Vagina (tissue), 2 donors: ENCODE measurements around the gene ZNF407. TPM values are rescaled to one million over a fixed set of nuclear protein-coding genes. Genes with fewer than 3 reads are reported as not detected.

Experiments
- DNase-seq, 2 donors: peaks; one replicate each; pipeline ENCODE4 v3.0.0-alpha.2; 2017; ENCODE audit errors: extremely low spot score in 2 of 2
- H3K27ac ChIP-seq: fragments of 200-600 bp; sonication (generic); one replicate; pipeline ENCODE4 v1.5.1; 2019
- H3K27me3 ChIP-seq: fragments of 200-600 bp; sonication (generic); one replicate; pipeline ENCODE4 v1.5.1; 2019
- H3K36me3 ChIP-seq, 2 donors: fragments of 200-600 bp; sonication (generic); one replicate each; pipeline ENCODE4 v1.5.1; 2017 to 2019
- H3K4me1 ChIP-seq: fragments of 200-600 bp; sonication (generic); one replicate; pipeline ENCODE4 v1.5.1; 2019
- H3K4me3 ChIP-seq, 2 donors: fragments of 200-600 bp; sonication (generic); 1 replicate in 1 of 2; 2 replicates in 1 of 2; pipeline ENCODE4 v1.5.1; 2016 to 2019
- H3K9me3 ChIP-seq: fragments of 200-600 bp; sonication (generic); one replicate; pipeline ENCODE4 v1.5.1; 2019
- POLR2A ChIP-seq, 2 donors: fragments of 450-650 bp; IDR thresholded peaks; one replicate each; pipeline ENCODE4 v1.6.1; 2017; ENCODE audit warnings: antibody characterized with exemption in 2 of 2, mild to moderate bottlenecking in 2 of 2, moderate library complexity in 2 of 2
- POLR2AphosphoS5 ChIP-seq, 2 donors: sonication (generic); formaldehyde crosslinking; IDR thresholded peaks; one replicate each; pipeline ENCODE4 v1.9.0; 2017; ENCODE audit warnings: antibody characterized with exemption in 2 of 2, mild to moderate bottlenecking in 2 of 2, low read depth in 1 of 2; ENCODE audit not compliant: insufficient read depth in 1 of 2
- intact Hi-C: fragments of 100-400 bp; cut with DNase I; formaldehyde crosslinking; loops from one replicate; pipeline ENCODE4 v1.15.1; 2023
- total RNA-seq: library from RNA; depleted of rRNA; stranded (reverse); fragments of >200 nt; gene quantifications from one replicate; pipeline ENCODE4 v1.2.3, GENCODE V29; 2016
- TF ChIP-seq, protein P1 (sequence below), 3 experiments: fragments of 450-650 bp in 2 of 3; fragments of 200-600 bp in 1 of 3; sonication (generic) in 1 of 3; IDR thresholded peaks; one replicate each; pipeline ENCODE4 v1.5.1; 2017 to 2019; ENCODE audit warnings: antibody characterized with exemption in 3 of 3, mild to moderate bottlenecking in 2 of 3, moderate library complexity in 2 of 3

The ZNF407 gene
- total RNA-seq, 1 donor from 2014 or later: 15.5 TPM

GRCh38 chr18:75070625-75071483 lies 473.2 kb downstream of the ZNF407 start:
- Histone ChIP-seq H3K4me1 (peaks cover 17% of the 10 kb centered on the region), H3K4me3 (peak overlapping the region in 1 of 2 donors; percentile 4), H3K27me3 (no peaks in the 10 kb centered on the region), H3K9me3 (no peaks in the 10 kb centered on the region), H3K36me3 (no peaks in the 10 kb centered on the region), H3K27ac (peak overlapping the region; percentile 56)
- intact Hi-C loops: no loop called here
- peak; percentile 89 to 96 for DNase-seq
- peak; percentile 31 to 82 for TF ChIP-seq POLR2AphosphoS5 (IDR thresholded peaks at IDR 0.05; ENCODE audit: insufficient read depth in 1 of 2, low read depth in 1 of 2)
- no peak for TF ChIP-seq POLR2A (IDR thresholded peaks at IDR 0.05)

DNA sequence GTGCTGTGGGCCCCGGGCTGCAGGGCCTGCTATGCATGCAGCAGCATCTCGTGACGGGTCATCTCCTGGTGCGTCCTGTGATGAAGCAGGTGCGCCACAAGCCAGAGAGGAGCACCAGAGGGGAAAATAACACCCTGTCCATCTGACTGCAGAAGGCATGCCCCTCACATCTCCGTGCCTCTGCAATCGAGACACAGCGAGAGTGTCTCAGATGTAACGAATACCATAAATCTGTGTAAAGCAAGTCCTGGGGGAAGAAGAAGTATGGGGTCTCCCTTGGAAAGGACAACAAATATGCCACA lies 473.8 kb downstream of the ZNF407 start:
- Histone ChIP-seq H3K4me3 (no peak overlapping the region), H3K27me3 (no peaks in the 10 kb centered on the region), H3K9me3 (no peaks in the 10 kb centered on the region), H3K4me1 (peaks cover 17% of the 10 kb centered on the region), H3K36me3 (no peaks in the 10 kb centered on the region), H3K27ac (no peak overlapping the region)
- DNase-seq: peak; percentile 86 to 95
- no peak for TF ChIP-seq POLR2AphosphoS5 (IDR thresholded peaks at IDR 0.05; ENCODE audit: insufficient read depth in 1 of 2, low read depth in 1 of 2)
- no peak for TF ChIP-seq POLR2A (IDR thresholded peaks at IDR 0.05)
- TF ChIP-seq, protein P1, sequence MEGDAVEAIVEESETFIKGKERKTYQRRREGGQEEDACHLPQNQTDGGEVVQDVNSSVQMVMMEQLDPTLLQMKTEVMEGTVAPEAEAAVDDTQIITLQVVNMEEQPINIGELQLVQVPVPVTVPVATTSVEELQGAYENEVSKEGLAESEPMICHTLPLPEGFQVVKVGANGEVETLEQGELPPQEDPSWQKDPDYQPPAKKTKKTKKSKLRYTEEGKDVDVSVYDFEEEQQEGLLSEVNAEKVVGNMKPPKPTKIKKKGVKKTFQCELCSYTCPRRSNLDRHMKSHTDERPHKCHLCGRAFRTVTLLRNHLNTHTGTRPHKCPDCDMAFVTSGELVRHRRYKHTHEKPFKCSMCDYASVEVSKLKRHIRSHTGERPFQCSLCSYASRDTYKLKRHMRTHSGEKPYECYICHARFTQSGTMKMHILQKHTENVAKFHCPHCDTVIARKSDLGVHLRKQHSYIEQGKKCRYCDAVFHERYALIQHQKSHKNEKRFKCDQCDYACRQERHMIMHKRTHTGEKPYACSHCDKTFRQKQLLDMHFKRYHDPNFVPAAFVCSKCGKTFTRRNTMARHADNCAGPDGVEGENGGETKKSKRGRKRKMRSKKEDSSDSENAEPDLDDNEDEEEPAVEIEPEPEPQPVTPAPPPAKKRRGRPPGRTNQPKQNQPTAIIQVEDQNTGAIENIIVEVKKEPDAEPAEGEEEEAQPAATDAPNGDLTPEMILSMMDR (IDR thresholded peaks at IDR 0.05): no peak
- intact Hi-C loops: no loop called here

DNA sequence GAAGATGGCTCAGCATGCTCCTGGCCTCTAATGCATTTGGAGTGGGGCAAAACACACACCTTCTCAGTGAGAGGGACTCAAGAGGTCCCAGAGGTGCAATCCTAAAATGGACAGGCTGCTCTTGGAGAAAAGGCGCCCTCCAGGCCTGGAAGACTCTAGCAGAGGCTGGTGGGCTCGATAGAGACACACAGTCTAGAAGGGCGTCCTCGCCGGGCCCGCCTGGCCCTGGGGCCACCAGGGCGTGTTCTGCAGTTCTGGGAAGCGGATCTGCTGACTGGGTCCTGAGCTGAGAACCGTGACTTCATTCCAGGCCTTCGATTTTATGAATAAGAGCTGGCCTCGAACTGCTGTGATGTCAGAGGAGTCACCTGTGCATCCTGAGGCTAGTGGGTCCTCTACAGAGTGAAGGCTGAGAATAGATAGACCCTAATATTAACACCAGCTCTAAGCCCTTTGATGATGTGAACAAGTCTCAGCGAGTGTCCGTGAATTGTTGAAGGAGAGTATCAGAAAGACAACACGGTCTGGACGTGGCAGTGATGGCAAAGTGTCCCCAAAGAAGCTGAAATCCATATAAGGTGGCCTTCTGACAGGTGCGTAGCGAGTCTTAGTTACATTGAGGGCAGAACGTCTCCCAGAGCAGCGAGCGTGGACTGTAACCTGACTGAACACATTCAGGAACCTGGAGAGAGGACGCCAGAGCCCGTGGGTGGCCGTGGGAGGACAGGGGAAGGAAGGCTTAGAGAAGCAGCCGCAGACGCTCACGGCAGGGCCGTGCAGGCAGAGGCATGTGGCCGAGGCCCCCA lies 474.4 kb downstream of the ZNF407 start:
- H3K27ac ChIP-seq: no peak overlapping the region

DNA sequence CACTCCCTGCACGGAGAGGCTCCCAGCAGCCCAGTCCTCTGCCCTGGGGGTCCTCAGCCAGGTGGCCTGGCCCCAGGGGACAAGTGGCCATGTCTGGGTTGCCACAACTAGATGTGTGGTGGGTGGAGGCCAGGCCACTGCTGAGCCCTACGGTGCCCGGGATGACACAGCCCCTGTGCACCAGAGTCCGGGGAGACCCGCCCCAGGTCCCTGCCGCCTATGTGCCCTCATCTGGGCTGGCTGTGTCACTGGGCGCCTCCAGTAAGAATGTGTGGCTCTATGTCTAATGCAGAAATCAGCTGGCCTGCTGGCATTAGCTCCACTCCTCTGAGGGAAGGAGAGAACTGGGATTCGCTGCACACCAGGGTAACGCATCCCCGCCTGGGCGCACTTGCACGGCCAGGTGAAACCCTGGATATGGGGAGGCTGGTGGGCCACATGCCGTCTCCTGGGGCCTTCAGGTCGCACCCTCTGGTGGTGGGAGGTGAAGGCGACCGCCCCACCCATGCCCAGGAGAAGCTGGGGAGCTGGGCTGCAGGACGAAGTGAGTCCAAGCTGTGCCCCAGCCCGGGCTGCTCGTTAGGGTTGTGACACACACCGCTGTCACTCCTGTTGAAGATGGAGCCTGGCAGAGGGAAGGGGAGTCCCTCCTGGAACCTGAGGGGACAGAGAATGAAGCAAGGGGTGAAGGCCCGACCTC lies 475.2 kb downstream of the ZNF407 start:
- peak; percentile 64 to 81 for DNase-seq
- no peak overlapping the region for H3K27ac ChIP-seq
- H3K4me1 ChIP-seq: peaks cover 17% of the 10 kb centered on the region
- no peak overlapping the region for H3K4me3 ChIP-seq
- intact Hi-C loops: no loop called here
- H3K36me3 ChIP-seq: no peaks in the 10 kb centered on the region
- H3K27me3 ChIP-seq: no peaks in the 10 kb centered on the region
- TF ChIP-seq POLR2AphosphoS5 (IDR thresholded peaks at IDR 0.05; ENCODE audit: insufficient read depth in 1 of 2, low read depth in 1 of 2) (no peak), POLR2A (IDR thresholded peaks at IDR 0.05) (no peak)
- TF ChIP-seq, protein P1 (IDR thresholded peaks at IDR 0.05): no peak
- no peaks in the 10 kb centered on the region for H3K9me3 ChIP-seq

More for the DNA sequence above, 474.4 kb downstream of the ZNF407 start:
- H3K9me3 ChIP-seq: no peaks in the 10 kb centered on the region
- peak in 1 of 2 donors; percentile 79 for DNase-seq
- H3K36me3 ChIP-seq: no peaks in the 10 kb centered on the region
- peaks cover 17% of the 10 kb centered on the region for H3K4me1 ChIP-seq
- no peaks in the 10 kb centered on the region for H3K27me3 ChIP-seq
- TF ChIP-seq POLR2A (IDR thresholded peaks at IDR 0.05) (no peak), POLR2AphosphoS5 (IDR thresholded peaks at IDR 0.05; ENCODE audit: insufficient read depth in 1 of 2, low read depth in 1 of 2) (no peak)
- TF ChIP-seq, protein P1 (IDR thresholded peaks at IDR 0.05): no peak
- no peak overlapping the region for H3K4me3 ChIP-seq
- intact Hi-C loops: no loop called here

GRCh38 chr18:75073654-75074053 lies 476.0 kb downstream of the ZNF407 start:
- peaks cover 17% of the 10 kb centered on the region for H3K4me1 ChIP-seq
- no peak overlapping the region for H3K27ac ChIP-seq
- DNase-seq: no peak
- H3K9me3 ChIP-seq: no peaks in the 10 kb centered on the region
- no peak for TF ChIP-seq POLR2A (IDR thresholded peaks at IDR 0.05)
- TF ChIP-seq, protein P1 (IDR thresholded peaks at IDR 0.05): no peak
- no peak for TF ChIP-seq POLR2AphosphoS5 (IDR thresholded peaks at IDR 0.05; ENCODE audit: insufficient read depth in 1 of 2, low read depth in 1 of 2)
- H3K36me3 ChIP-seq: no peaks in the 10 kb centered on the region
- intact Hi-C loops: no loop called here
- H3K27me3 ChIP-seq: no peaks in the 10 kb centered on the region
- no peak overlapping the region for H3K4me3 ChIP-seq
